HG03060 (cell line): Measurements from ENCODE around the gene LEMD1.
"Not testable (repeated sequence)": the region's sequence is repeated elsewhere in the genome, so short reads cannot be mapped to it uniquely, and the experiment has no call there.

ENCODE experiments used
- ATAC-seq: cut with Tn5 transposase; IDR thresholded peaks from one replicate; pipeline ENCODE4 v1.9.1; 2021; ENCODE audit warnings: low read depth, moderate number of reproducible peaks; ENCODE audit not compliant: unreplicated experiment

Gene LEMD1

GRCh38 chr1:205382990-205383389 is 38.9 kb downstream of the LEMD1 start:
- not testable (repeated sequence) for ATAC-seq

GRCh38 chr1:205382561-205382960 is 39.3 kb downstream of the LEMD1 start:
- ATAC-seq, result no peak

- no peak for ATAC-seq
Measured at GRCh38 chr1:205381305-205381704, 40.6 kb downstream of the LEMD1 start.

GRCh38 chr1:205380882-205381281 is 41.0 kb downstream of the LEMD1 start:
- ATAC-seq, result no peak

- ATAC-seq, result no peak
Measured at GRCh38 chr1:205379056-205379455, 42.8 kb downstream of the LEMD1 start.

- ATAC-seq, result no peak
Measured at GRCh38 chr1:205377355-205377754, 44.5 kb downstream of the LEMD1 start.

- ATAC-seq, result no peak
Measured at GRCh38 chr1:205376739-205377138, 45.1 kb downstream of the LEMD1 start.

- no peak for ATAC-seq
Measured at GRCh38 chr1:205375835-205376545, 45.9 kb downstream of the LEMD1 start.

GRCh38 chr1:205374210-205375078 is 47.4 kb downstream of the LEMD1 start:
- no peak for ATAC-seq

- ATAC-seq, result no peak
Measured at GRCh38 chr1:205373798-205374175, 48.1 kb downstream of the LEMD1 start.

- ATAC-seq, result no peak
Measured at GRCh38 chr1:205373022-205373797, 48.6 kb downstream of the LEMD1 start.

GRCh38 chr1:205371871-205372660 is 49.8 kb downstream of the LEMD1 start:
- no peak for ATAC-seq

- no peak for ATAC-seq
Measured at GRCh38 chr1:205370780-205371179, 51.1 kb downstream of the LEMD1 start.

- no peak for ATAC-seq
Measured at GRCh38 chr1:205369701-205370123, 52.1 kb downstream of the LEMD1 start.

- ATAC-seq, result no peak
Measured at GRCh38 chr1:205368478-205368877, 53.4 kb downstream of the LEMD1 start.

- no peak for ATAC-seq
Measured at GRCh38 chr1:205365945-205366463, 55.9 kb downstream of the LEMD1 start.

- ATAC-seq, result not testable (repeated sequence)
Measured at GRCh38 chr1:205365086-205365485, 56.8 kb downstream of the LEMD1 start.

GRCh38 chr1:205360891-205361290 is 61.0 kb downstream of the LEMD1 start:
- ATAC-seq, result no peak

GRCh38 chr1:205359771-205360565 is 61.9 kb downstream of the LEMD1 start:
- ATAC-seq, result no peak
